ENCODE data around the gene NPAS3. TPM values are rescaled to one million over a fixed set of nuclear protein-coding genes. Genes with fewer than 3 reads are reported as not detected.

NPAS3 gene
- total RNA-seq, 1 donor from 2014 or later = 2.5 TPM

- DNase-seq = no peak
- Histone ChIP-seq H3K4me3 (no peak overlapping the region), H3K27ac (replicated peaks) (no peak overlapping the region), H3K36me3 (no peaks in the 10 kb centered on the region), H3K9me3 (replicated peaks) (no peaks in the 10 kb centered on the region), H3K27me3 (ENCODE audit: low read depth) (no peaks in the 10 kb centered on the region), H3K4me1 (no peaks in the 10 kb centered on the region)
- intact Hi-C loops (cut with micrococcal nuclease) = no loop called here
- TF ChIP-seq CTCF (IDR thresholded peaks at IDR 0.05; ENCODE audit: borderline replicate concordance) = no peak
These were observed 678.5 kb downstream of the NPAS3 start for GRCh38 chr14:33617154-33617553.

GRCh38 chr14:33618361-33619105 is 679.9 kb downstream of the NPAS3 start:
- H3K4me3 ChIP-seq = no peak overlapping the region
- H3K36me3 ChIP-seq = no peaks in the 10 kb centered on the region
- no peaks in the 10 kb centered on the region for H3K27me3 ChIP-seq (ENCODE audit: low read depth)
- H3K9me3 ChIP-seq (replicated peaks) = no peaks in the 10 kb centered on the region
- H3K4me1 ChIP-seq = no peaks in the 10 kb centered on the region
- intact Hi-C loops (cut with micrococcal nuclease) = no loop called here
- no peak overlapping the region for H3K27ac ChIP-seq (replicated peaks)
- no peak for TF ChIP-seq CTCF (IDR thresholded peaks at IDR 0.05; ENCODE audit: borderline replicate concordance)
- no peak for DNase-seq

GRCh38 chr14:33622496-33622895 is 683.8 kb downstream of the NPAS3 start:
- no peak for DNase-seq
- Histone ChIP-seq H3K36me3 (no peaks in the 10 kb centered on the region), H3K4me3 (no peak overlapping the region), H3K27me3 (ENCODE audit: low read depth) (no peaks in the 10 kb centered on the region), H3K4me1 (no peaks in the 10 kb centered on the region), H3K9me3 (replicated peaks) (no peaks in the 10 kb centered on the region), H3K27ac (replicated peaks) (no peak overlapping the region)
- no peak for TF ChIP-seq CTCF (IDR thresholded peaks at IDR 0.05; ENCODE audit: borderline replicate concordance)
- intact Hi-C loops (cut with micrococcal nuclease) = no loop called here

GRCh38 chr14:33629792-33630191 is 691.1 kb downstream of the NPAS3 start:
- H3K27me3 ChIP-seq (ENCODE audit: low read depth) = no peaks in the 10 kb centered on the region
- H3K4me1 ChIP-seq = no peaks in the 10 kb centered on the region
- no peak for TF ChIP-seq CTCF (IDR thresholded peaks at IDR 0.05; ENCODE audit: borderline replicate concordance)
- H3K36me3 ChIP-seq = no peaks in the 10 kb centered on the region
- H3K9me3 ChIP-seq (replicated peaks) = no peaks in the 10 kb centered on the region
- H3K4me3 ChIP-seq = no peak overlapping the region
- no peak for DNase-seq
- H3K27ac ChIP-seq (replicated peaks) = no peak overlapping the region
- intact Hi-C loops (cut with micrococcal nuclease) = no loop called here

GRCh38 chr14:33631021-33631420 is 692.3 kb downstream of the NPAS3 start:
- H3K4me1 ChIP-seq = no peaks in the 10 kb centered on the region
- no peak for DNase-seq
- no peaks in the 10 kb centered on the region for H3K27me3 ChIP-seq (ENCODE audit: low read depth)
- H3K36me3 ChIP-seq = no peaks in the 10 kb centered on the region
- intact Hi-C loops (cut with micrococcal nuclease) = no loop called here
- H3K9me3 ChIP-seq (replicated peaks) = no peaks in the 10 kb centered on the region
- no peak overlapping the region for H3K27ac ChIP-seq (replicated peaks)
- TF ChIP-seq CTCF (IDR thresholded peaks at IDR 0.05; ENCODE audit: borderline replicate concordance) = no peak
- no peak overlapping the region for H3K4me3 ChIP-seq
